Activated T-helper 1 cell treated with anti-CD3 and anti-CD28 coated beads, Interleukin-12 subunit alpha, Interleukin-12 subunit beta, Interleukin-2, Interleukin-4 antibody, amounts not matched to agents 30 ng/mL and 10 ng/mL and 1 ng/mL, durations not matched to agents 14 hours and 24 hours and 36 hours (primary cell): ENCODE data around the gene BIRC7. TPM values are rescaled to one million over a fixed set of nuclear protein-coding genes. Genes with fewer than 3 reads are reported as not detected.

Experiments
- DNase-seq: peaks from one replicate; pipeline ENCODE4 v3.0.0; 2021; ENCODE audit warnings: low spot score
- H3K27ac Mint-ChIP-seq: one replicate; pipeline ENCODE4 v1.8.0; 2021; ENCODE audit warnings: mild to moderate bottlenecking, mixed read lengths
- H3K27me3 Mint-ChIP-seq: one replicate; pipeline ENCODE4 v1.8.0; 2022; ENCODE audit warnings: mild to moderate bottlenecking, moderate library complexity, mixed read lengths; ENCODE audit not compliant: insufficient read depth
- H3K36me3 Mint-ChIP-seq: one replicate; pipeline ENCODE4 v1.8.0; 2021; ENCODE audit warnings: low read depth, mixed read lengths
- H3K4me1 Mint-ChIP-seq: one replicate; pipeline ENCODE4 v1.8.0; 2021; ENCODE audit warnings: low read depth, mixed read lengths
- H3K4me3 Mint-ChIP-seq: one replicate; pipeline ENCODE4 v1.8.0; 2021; ENCODE audit warnings: mild to moderate bottlenecking, moderate library complexity, mixed read lengths
- H3K9me3 Mint-ChIP-seq: one replicate; pipeline ENCODE4 v1.8.0; 2021; ENCODE audit warnings: mixed read lengths
- intact Hi-C: fragments of 100-400 bp; cut with micrococcal nuclease; formaldehyde crosslinking; loops from one replicate; pipeline ENCODE4 v1.15.1; 2024
- total RNA-seq: library from RNA; stranded (reverse); gene quantifications from 2 replicates; pipeline ENCODE4 v1.2.3, GENCODE V29; 2022

The BIRC7 gene
- not detected in 2 replicates for total RNA-seq

- Mint-ChIP-seq H3K27ac (no peak within 1 kb of the TSS), H3K27me3 (peaks cover 15% of the 10 kb centered on the region), H3K4me3 (no peak within 1 kb of the TSS), H3K36me3 (no peaks in the 10 kb centered on the region), H3K4me1 (no peaks in the 10 kb centered on the region), H3K9me3 (no peaks in the 10 kb centered on the region)
- intact Hi-C loops: no loop called here
- no peak for DNase-seq
Measured at GRCh38 chr20:63235399-63235983, at the start of gene BIRC7. Gene BIRC7 (plus strand): TSS chr20:63235905. CDS start chr20:63236097, 192 bp downstream.

GRCh38 chr20:63186084-63186483 lies 49.6 kb upstream of the BIRC7 start:
- H3K9me3 Mint-ChIP-seq: no peaks in the 10 kb centered on the region
- no peaks in the 10 kb centered on the region for H3K4me1 Mint-ChIP-seq
- H3K36me3 Mint-ChIP-seq: no peaks in the 10 kb centered on the region
- no peak for DNase-seq
- no peaks in the 10 kb centered on the region for H3K27me3 Mint-ChIP-seq
- H3K27ac Mint-ChIP-seq: no peak overlapping the region
- intact Hi-C loops: no loop called here
- no peak overlapping the region for H3K4me3 Mint-ChIP-seq

GRCh38 chr20:63186528-63187316 lies 49.0 kb upstream of the BIRC7 start:
- no peak for DNase-seq
- Mint-ChIP-seq H3K4me1 (no peaks in the 10 kb centered on the region), H3K36me3 (no peaks in the 10 kb centered on the region), H3K9me3 (no peaks in the 10 kb centered on the region), H3K27me3 (no peaks in the 10 kb centered on the region), H3K4me3 (no peak overlapping the region), H3K27ac (no peak overlapping the region)
- intact Hi-C loops: no loop called here

GRCh38 chr20:63187338-63188158 lies 48.2 kb upstream of the BIRC7 start:
- DNase-seq: no peak
- Mint-ChIP-seq H3K27ac (no peak overlapping the region), H3K9me3 (no peaks in the 10 kb centered on the region), H3K4me1 (no peaks in the 10 kb centered on the region), H3K36me3 (no peaks in the 10 kb centered on the region), H3K4me3 (no peak overlapping the region), H3K27me3 (no peaks in the 10 kb centered on the region)
- intact Hi-C loops: no loop called here

GRCh38 chr20:63188159-63188442 lies 47.6 kb upstream of the BIRC7 start:
- Mint-ChIP-seq H3K27ac (no peak overlapping the region), H3K27me3 (no peaks in the 10 kb centered on the region), H3K4me1 (no peaks in the 10 kb centered on the region), H3K36me3 (no peaks in the 10 kb centered on the region), H3K9me3 (no peaks in the 10 kb centered on the region), H3K4me3 (no peak overlapping the region)
- intact Hi-C loops: no loop called here
- no peak for DNase-seq

- H3K27me3 Mint-ChIP-seq: no peaks in the 10 kb centered on the region
- no peaks in the 10 kb centered on the region for H3K36me3 Mint-ChIP-seq
- H3K4me1 Mint-ChIP-seq: no peaks in the 10 kb centered on the region
- H3K9me3 Mint-ChIP-seq: no peaks in the 10 kb centered on the region
- no peak overlapping the region for H3K4me3 Mint-ChIP-seq
- H3K27ac Mint-ChIP-seq: no peak overlapping the region
- DNase-seq: no peak
- intact Hi-C loops: no loop called here
Measured at GRCh38 chr20:63188641-63189321, 46.9 kb upstream of the BIRC7 start.

- Mint-ChIP-seq H3K4me3 (no peak overlapping the region), H3K27me3 (no peaks in the 10 kb centered on the region), H3K27ac (no peak overlapping the region), H3K4me1 (no peaks in the 10 kb centered on the region), H3K9me3 (no peaks in the 10 kb centered on the region), H3K36me3 (no peaks in the 10 kb centered on the region)
- no peak for DNase-seq
- intact Hi-C loops: no loop called here
Measured at GRCh38 chr20:63189322-63189642, 46.4 kb upstream of the BIRC7 start.

GRCh38 chr20:63189846-63190559 lies 45.7 kb upstream of the BIRC7 start:
- H3K9me3 Mint-ChIP-seq: no peaks in the 10 kb centered on the region
- no peaks in the 10 kb centered on the region for H3K4me1 Mint-ChIP-seq
- H3K27ac Mint-ChIP-seq: no peak overlapping the region
- peaks cover 4% of the 10 kb centered on the region for H3K36me3 Mint-ChIP-seq
- intact Hi-C loops: no loop called here
- DNase-seq: no peak
- no peak overlapping the region for H3K4me3 Mint-ChIP-seq
- no peaks in the 10 kb centered on the region for H3K27me3 Mint-ChIP-seq

GRCh38 chr20:63190828-63191227 lies 44.9 kb upstream of the BIRC7 start:
- intact Hi-C loops: no loop called here

GRCh38 chr20:63191400-63191799 lies 44.3 kb upstream of the BIRC7 start:
- H3K4me1 Mint-ChIP-seq: no peaks in the 10 kb centered on the region
- H3K9me3 Mint-ChIP-seq: no peaks in the 10 kb centered on the region
- peaks cover 6% of the 10 kb centered on the region for H3K36me3 Mint-ChIP-seq
- H3K27me3 Mint-ChIP-seq: no peaks in the 10 kb centered on the region
- no peak for DNase-seq
- no peak overlapping the region for H3K4me3 Mint-ChIP-seq
- no peak overlapping the region for H3K27ac Mint-ChIP-seq
- intact Hi-C loops: no loop called here

More at GRCh38 chr20:63190828-63191227, 44.9 kb upstream of the BIRC7 start:
- H3K27me3 Mint-ChIP-seq: no peaks in the 10 kb centered on the region
- H3K27ac Mint-ChIP-seq: no peak overlapping the region
- no peaks in the 10 kb centered on the region for H3K4me1 Mint-ChIP-seq
- H3K9me3 Mint-ChIP-seq: no peaks in the 10 kb centered on the region
- no peak overlapping the region for H3K4me3 Mint-ChIP-seq
- no peak for DNase-seq
- H3K36me3 Mint-ChIP-seq: peaks cover 4% of the 10 kb centered on the region

- no peak overlapping the region for H3K27ac Mint-ChIP-seq
- intact Hi-C loops: no loop called here
- no peaks in the 10 kb centered on the region for H3K27me3 Mint-ChIP-seq
- peaks cover 5% of the 10 kb centered on the region for H3K4me1 Mint-ChIP-seq
- DNase-seq: no peak
- peaks cover 9% of the 10 kb centered on the region for H3K36me3 Mint-ChIP-seq
- no peak overlapping the region for H3K4me3 Mint-ChIP-seq
- H3K9me3 Mint-ChIP-seq: no peaks in the 10 kb centered on the region
Measured at GRCh38 chr20:63192721-63193120, 43.0 kb upstream of the BIRC7 start.

GRCh38 chr20:63194007-63194796 lies 41.5 kb upstream of the BIRC7 start:
- Mint-ChIP-seq H3K4me3 (no peak overlapping the region), H3K9me3 (no peaks in the 10 kb centered on the region), H3K27me3 (no peaks in the 10 kb centered on the region), H3K36me3 (peaks cover 9% of the 10 kb centered on the region), H3K4me1 (peaks cover 5% of the 10 kb centered on the region), H3K27ac (no peak overlapping the region)
- no peak for DNase-seq
- intact Hi-C loops: no loop called here
